ENCODE results near the gene CPAMD8.
A peak's percentile ranks its signal among the peaks of the same experiment; 100 is the strongest.
"Not testable (repeated sequence)": the region's sequence is repeated elsewhere in the genome, so short reads cannot be mapped to it uniquely, and the experiment has no call there.

The CPAMD8 gene

DNA sequence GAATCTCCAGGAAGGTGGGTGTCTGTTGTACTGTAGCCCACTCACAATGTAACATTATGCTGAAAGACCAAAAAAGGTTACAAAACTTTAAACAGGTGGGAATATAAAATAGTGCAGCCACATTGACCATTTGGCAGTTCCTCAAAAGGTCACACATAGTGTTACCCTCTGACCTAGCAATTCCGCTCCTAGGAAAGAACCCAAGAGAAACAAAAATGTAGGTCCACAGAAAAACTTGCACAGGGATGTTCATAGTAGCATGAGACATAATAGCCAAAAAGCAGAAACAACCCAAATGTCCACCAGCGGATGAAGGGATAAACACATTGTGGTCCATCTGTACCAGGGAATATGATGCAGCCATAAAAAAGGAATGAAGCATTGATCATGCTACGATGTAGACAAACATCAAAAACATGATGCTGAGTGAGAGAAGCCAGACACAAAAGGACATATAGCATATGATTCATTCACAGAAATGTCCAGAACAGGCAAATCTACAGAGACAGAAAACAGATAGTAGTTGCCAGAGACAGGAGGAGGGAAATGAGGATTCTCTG lies 27.9 kb downstream of the CPAMD8 start:
- DNase-seq (ENCODE audit: low spot score), result no peak

DNA sequence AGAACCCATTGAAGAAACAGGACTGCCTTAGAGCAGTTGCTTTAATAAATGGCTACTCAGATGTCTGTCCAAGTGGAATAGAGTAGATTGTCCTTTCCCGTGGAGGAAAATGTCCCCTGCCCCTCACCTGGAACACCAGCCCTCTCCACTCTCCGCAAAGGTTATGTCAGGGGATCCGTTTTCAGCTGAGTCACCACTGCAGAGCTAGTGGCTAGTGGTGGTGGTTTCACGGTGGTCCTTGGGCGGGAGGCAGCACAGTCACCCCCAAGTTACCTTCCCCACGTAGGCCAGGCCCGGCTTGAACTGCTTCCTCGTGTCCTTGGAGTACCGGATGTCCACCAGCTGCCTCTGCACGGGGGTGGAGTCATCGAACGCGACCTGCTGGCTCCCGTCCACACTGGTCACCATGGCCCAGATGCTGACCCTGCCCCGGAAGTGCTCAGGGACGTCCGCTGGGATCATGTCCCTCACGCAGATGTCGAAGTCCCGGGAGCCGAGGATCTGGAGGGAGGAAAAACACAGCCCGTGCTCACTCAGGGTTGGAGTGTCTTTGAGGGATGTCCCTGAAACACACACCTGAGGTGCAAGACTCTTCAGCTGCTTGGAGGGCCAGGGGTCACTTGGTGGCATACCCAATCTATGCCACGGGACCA lies 29.6 kb downstream of the CPAMD8 start:
- not testable (repeated sequence) for DNase-seq (ENCODE audit: low spot score)

DNA sequence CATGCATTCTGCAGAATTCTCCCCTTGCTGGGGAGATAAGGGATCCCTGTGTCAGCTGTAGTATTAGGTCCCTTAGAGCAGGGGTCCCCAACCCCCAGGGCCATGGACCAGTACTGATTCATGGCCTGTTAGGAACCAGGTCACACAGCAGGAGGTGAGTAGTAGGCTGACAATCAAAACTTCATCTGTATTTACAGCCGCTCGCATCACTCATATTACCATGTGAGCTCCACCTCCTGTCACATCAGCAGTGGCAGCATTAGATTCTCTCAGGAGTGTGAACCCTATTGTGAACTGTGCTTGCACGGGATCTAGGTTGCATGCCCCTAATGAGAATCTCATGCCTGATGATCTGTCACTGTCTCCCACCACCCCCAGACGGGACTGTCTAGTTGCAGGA lies 37.9 kb downstream of the CPAMD8 start:
- DNase-seq (ENCODE audit: low spot score), result no peak

DNA sequence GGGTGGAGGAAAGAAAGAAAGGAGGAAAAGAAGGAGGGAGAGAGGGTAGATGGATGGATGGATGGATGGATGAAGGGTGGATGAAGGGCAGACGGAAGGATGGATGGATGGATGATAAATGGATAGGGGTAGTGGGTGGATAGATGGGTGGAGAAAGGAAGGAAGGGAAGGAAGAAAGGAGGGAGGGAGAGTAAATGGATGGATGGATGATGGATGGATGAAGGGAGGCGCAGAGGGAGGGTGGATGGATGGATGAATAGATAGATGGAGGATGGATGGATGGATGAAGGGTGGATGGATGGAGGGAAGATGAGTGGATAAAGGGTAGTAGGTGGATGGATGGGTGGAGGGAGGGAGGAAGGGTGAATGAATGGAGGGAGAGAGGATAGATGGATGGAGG lies 41.2 kb downstream of the CPAMD8 start:
- no peak for DNase-seq (ENCODE audit: low spot score)

DNA sequence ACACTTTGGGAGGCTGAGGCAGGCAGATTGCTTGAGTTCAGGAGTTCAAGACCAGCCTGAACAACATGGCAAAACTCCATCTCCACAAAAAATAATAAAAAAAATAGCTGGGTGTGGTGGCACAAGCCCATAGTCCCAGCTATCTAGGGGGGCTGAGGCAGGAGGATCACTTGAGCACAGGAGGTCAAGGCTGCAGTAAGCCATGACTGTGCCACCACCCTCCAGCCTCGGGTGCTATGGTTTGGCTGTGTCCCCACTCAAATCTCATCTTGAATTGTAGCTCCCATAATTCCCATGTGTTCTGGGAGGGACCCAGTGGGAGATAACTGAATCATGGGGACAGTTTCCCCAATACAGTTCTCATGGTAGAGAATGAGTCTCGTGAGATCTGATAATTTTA lies 44.0 kb downstream of the CPAMD8 start:
- DNase-seq (ENCODE audit: low spot score), result not testable (repeated sequence)

DNA sequence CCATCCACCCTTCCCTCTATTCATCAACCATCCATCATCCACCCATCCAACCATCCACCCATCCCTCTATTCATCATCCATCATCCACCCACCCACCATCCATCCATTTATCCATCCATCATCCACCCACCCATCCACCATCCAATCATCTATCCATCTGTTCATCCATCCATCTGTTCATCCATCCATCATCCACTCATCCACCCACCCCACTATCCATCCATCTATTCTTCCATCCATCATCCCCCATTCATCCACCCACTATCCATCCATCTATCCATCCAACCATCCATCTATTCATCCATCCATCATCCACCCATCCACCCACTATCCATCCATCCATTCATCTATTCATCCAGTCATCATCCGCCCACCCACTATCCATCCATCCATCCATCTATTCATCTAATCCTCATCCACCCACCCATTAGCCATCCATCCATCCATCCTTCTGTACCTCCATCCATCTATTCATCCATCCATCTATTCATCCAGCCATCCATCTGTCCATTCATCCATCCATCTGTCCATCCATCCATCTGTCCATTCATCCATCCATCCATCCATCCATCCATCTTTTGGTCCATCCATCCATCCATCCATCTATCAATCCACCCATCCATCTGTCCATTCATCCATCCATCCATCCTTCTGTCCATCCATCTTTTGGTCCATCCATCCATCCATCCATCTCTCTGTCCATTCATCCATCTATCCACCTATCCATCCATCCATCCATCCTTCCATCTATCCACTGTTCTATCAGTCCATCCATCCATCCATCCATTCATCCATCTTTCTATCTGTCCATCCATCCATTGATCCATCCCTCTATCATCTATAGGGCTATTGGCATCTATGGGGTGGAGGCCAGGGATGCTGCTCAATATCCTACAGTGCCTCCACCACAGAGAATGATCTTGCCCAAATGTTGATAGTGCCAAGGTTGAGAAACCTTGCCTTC lies 47.5 kb downstream of the CPAMD8 start:
- no peak for DNase-seq (ENCODE audit: low spot score)

DNA sequence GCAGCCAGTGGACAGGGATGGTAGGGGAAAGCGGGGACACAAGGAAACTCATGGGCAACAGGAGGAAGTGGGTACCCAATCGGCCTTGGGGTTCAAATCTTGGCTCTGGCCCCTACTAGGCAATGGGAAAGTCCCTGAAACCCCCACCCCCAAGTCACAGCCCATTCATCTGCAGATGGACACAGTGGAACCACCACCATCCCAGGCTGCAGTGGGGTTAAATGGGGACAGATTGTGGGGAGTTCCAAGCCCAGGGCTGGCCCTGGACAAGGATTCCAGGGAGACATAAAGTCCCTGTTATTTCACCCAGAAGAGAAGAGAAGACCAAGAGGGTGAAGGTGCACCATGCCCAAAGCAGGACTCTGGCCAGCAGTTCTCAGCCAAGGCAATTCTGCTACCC lies 48.5 kb downstream of the CPAMD8 start:
- no peak for DNase-seq (ENCODE audit: low spot score)

DNA sequence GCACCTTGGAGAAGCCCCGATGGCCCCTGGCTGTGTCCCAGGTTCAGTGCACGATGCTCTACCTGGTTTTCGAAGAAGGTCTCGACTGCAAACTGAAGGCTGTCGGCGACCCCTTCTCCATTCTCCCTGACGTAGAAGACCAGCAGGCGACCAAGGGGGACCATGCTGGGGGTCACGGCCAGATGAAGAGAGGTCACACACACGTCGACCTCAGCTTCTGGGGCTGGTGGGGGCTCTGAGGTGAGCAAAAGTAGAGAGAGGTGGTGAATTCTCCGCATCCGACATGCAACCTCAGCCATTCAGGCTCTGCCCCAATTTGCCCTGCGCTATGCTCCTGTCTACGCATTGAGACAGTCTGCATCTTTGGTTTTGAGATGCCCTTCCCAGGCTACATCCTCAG lies 49.3 kb downstream of the CPAMD8 start:
- DNase-seq (ENCODE audit: low spot score), result no peak

DNA sequence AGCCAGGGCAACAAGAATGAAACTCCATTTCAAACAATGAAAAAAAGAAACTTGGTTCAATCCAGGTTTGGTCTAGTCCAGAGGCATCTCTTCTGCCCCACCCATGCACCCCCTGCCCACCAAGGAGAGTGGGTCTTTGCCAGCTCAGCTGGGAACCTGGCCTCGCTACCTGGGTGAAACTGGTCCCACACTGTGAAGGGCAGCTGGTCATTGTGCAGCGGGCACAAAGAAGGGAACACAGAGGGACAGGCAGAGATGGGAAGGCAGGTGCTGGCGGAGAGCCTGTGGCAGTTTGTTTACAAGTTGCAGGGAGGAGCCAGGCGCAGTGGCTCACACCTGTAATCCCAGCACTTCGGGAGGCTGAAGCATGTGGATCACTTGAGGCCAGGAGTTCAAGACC lies 50.2 kb downstream of the CPAMD8 start:
- no peak for DNase-seq (ENCODE audit: low spot score)

DNA sequence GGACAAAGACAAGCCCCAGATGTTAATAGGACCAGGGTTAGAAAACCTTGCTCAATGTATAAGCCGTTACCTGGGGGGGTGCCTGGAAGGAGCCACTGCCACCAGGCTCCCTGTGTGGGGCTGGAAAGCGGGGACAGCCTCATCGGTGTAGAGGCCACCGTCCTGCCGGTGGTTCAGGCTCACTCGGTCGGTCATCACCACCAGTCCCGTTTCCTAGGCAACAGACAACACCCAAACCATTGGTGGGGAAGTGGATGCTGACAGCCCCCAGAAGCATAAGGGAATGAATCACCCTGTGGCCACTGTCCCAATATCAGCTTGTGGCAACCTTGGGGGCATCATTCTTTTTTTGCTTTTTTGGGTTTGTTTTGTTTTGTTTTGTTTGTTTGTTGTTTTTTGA lies 55.8 kb downstream of the CPAMD8 start:
- DNase-seq (ENCODE audit: low spot score), result no peak

DNA sequence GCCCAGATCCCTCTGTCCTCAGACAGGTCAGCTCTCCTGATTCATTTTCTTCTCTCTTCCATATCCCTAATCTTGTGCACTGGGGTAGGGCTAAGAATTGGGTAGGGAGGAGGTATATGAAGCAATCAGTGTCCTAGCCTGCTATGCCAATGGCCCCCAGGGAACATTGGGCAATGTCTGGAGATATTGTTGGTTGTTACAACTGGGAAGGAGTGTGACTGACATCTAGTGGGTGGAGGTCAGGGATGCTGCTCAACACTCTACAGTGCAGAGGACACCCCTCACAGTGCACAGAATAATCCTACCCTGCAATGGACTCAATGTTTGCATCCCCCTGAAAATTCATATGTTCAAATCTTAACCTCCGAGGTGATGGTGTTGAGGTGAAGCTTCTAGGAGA lies 57.5 kb downstream of the CPAMD8 start:
- DNase-seq (ENCODE audit: low spot score), result peak; percentile 59

DNA sequence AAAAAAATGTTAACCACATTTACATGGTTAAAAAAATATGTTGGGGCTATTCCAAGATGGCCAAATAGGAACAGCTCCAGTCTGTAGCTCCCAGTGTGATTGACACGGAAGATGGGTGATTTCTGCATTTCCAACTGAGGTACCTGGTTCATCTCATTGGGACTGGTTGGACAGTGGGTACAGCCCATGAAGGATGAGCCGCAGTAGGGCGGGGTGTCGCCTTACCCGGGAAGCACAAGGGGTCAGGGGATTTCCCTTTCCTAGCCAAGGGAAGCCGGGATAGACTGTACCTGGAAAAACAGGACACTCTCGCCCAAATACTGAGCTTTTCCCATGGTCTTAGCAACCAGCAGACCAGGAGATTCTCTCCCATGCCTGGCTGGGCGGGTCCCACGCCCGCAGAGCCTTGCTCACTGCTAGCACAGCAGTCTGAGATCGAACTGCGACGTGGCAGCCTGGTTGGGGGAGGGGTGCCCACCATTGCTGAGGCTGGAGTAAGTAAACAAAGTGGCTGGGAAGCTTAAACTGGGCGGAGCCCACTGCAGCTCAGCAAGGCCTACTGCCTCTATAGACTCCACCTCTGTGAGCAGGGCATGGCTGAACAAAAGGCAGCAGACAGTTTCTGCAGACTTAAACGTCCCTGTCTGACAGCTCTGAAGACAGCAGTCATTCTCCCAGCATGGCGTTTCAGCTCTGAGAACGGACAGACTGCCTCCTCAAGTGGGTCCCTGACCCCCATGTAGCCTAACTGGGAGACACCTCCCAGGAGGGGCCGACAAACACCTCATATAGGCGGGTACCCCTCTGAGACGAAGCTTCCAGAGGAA lies 65.4 kb downstream of the CPAMD8 start:
- DNase-seq (ENCODE audit: low spot score), result not testable (repeated sequence)

DNA sequence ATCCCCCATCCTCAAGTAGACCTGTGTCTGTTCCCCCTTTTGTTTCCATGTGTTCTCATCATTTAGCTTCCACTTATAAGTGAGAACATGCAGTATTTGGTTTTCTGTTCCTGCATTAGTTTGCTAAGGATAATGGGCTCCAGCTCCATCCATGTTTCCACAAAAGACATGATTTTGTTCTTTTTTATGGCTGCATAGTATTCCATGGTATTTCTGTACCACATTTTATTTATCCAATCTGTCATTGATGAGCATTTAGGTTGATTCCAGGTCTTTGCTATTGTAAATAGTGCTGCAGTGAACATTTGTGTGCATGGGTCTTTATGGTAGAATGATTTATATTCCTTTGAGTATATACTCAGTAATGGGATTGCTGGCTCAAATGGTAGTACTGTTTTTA lies 68.3 kb downstream of the CPAMD8 start:
- not testable (repeated sequence) for DNase-seq (ENCODE audit: low spot score)

DNA sequence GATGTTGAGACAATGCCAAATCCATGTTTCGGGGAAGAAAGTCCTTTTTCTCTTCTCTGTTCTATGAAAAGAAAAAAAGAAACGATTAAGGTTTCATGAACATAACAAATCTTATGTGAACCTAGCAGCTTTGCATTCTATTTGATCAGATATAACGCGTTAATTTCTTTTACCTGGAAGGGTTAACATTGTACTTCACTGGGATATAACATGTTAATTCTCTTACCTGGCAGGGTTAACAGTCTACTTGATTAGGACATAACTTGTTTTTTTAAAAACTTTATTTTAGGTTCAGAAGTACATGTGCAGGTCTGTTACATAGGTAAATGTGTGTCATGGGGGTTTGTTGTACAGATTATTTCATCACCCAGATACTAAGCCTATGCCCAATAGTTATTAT lies 68.8 kb downstream of the CPAMD8 start:
- DNase-seq (ENCODE audit: low spot score), result no peak

DNA sequence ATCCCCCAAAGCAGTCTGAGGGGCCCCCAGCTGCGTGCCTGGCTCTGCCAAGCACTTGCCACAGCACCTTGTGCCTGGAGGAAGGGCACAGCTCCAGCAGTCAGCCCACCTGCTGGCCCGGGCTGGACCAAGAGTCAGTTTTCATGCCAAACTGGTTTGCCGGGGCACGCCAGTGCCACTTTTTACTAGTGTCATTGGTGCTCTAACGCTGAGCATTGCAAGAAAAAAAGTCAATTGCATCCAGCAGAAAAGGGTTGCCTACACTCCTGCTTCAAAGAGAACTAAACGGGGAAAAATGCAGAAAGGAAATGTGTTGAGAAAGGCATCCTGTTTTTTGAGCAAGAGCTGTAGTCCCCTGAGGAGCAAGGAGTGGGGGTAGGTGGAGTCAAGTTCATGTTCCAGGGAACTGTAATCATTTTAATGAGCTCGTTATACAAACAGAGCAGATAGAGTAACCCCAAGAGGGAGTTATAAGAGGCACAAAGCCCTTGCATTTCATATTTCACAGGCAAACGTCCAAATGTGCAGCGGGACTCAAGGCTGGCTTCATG lies 69.4 kb downstream of the CPAMD8 start:
- DNase-seq (ENCODE audit: low spot score), result no peak

DNA sequence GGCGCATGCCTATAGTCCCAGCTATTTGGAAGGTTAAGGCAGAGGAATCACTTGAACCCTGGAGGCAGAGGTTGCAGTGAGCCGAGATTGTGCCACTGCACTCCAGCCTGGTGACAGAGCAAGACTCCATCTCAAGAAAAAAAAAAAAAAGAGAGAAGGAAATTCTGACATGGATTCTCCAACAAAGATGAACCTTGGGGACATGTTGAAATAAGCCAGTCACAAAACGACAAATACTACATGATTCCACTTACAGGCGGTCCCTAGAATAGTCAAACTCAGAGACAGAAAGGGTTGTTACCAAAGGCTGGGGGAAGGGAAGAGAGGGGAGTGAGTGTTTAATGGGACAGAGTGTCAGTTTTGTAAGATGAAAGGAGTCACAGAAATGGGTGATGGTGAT lies 71.4 kb downstream of the CPAMD8 start:
- DNase-seq (ENCODE audit: low spot score), result no peak

DNA sequence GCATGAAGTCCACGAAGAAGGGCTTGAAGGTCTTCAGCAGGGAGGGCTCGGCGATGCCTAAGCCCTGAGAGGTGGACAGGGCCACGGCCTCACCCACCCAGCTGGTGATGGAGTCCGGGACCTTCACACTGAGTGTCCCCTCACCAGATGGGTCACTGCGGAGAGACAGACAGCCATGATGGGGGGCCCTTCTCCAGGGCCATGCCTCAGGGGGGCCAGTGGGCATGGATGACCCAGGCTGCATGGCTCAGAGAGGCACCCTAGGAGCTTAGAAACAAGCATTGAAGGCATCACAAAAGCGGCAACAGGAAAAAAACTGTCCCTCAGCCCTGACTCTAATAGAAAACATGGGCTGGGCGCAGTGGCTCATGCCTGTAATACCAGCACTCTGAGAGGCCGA lies 74.6 kb downstream of the CPAMD8 start:
- DNase-seq (ENCODE audit: low spot score), result no peak

DNA sequence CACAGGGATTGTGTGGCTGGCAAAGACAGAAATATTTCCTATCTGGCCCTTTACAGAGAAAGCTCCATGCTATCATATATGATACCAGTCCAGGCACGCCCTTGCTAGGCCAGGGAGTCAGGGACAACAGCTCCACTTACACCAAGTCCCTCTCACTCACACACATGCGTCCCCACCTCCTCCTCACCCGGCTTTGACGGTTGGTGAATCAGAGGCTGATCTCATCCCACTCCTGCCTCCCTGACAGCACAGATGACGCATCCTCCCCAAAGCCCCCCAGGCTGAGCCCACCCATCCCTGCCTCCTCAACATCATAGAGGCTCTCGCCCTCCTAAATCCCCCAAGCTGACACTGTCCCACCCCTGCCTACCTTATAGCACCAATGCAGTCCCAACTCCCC lies 75.1 kb downstream of the CPAMD8 start:
- DNase-seq (ENCODE audit: low spot score), result no peak

DNA sequence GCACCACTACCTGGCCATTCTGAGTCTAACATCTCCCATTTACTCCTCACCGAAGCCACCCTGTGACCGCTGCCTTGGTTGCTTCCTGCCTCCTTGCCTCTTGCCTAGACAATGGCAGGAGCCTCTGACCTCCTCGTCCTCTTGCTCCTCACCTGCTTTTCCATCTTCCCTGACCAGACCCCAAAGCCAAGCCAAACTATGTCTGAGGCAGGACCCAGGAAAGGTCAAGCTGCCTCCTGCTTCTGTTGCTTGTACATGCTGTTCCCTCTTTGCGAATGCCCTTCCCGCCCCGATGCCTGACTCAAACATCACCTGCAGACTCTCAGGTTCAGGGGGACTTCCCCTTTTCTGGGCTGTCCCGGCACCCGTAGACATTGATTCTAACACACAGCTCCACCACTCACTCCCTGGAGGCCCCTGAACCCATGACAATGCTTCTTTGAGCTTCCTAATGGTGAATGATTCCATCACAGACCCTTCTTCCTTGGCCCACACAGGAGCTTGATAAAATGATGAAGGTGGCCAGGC lies 77.0 kb downstream of the CPAMD8 start:
- DNase-seq (ENCODE audit: low spot score), result no peak

DNA sequence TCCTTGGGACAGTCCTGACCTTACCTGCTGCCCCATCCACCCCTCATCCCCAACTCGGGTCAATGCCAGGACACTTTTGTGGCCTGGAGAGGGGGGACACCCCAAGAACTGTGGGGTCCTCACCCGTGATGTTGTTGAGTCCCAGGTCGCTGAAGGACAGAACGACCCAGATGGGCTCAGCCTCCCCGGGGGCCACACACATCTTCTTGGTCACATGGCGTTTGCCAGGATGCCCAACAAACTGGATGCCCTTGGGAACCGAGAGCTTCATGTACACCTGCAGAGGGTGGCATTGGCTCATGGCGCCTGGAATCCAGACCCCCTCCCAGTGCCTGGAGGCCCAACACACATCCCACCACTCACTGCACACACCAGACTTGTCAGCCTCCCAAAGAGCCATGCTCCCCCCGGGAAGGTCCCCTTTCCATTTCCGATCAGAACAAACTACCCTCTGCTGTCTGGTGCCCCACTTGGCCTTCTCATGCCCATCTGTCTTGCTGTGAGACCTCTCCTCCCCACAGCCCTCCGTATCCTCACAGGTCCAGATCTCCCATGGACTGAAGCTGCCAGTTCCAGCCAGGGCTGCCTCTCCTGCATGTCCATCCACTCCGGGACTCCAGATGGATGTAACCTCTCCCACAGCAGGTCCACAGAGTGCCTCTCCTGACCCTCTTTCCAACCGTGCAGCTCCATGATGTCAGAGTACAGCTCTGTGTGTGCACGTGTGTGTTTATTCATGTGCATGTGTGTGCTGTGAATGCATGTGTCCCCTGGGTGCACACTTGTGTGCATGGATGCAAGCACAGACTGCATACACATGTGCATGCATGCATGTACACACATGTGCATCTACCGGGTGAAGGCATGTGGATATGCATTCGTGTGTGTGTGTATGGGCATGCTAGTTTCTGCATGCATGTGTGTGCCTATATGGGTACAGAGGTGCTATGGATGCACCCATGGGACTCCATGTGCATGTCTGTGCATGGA lies 79.4 kb downstream of the CPAMD8 start:
- DNase-seq (ENCODE audit: low spot score), result no peak
